GM10248 (cell line): ENCODE results near the gene MRPL24.
"Not testable (repeated sequence)": the region's sequence is repeated elsewhere in the genome, so short reads cannot be mapped to it uniquely, and the experiment has no call there.

Source experiments
- CTCF ChIA-PET: fragments of 300-600 bp; sonication (Branson Sonifier 250); formaldehyde crosslinking; extraction: SDS; loops from one replicate; lab custom pipeline; 2021; ENCODE audit warnings: antibody characterized with exemption; lab: Yijun Ruan, JAX
- POLR2A ChIA-PET: fragments of 350-650 bp; sonication (Branson Sonifier 250); formaldehyde crosslinking; extraction: SDS; loops from one replicate; lab custom pipeline; 2020; ENCODE audit warnings: antibody characterized with exemption; lab: Yijun Ruan, JAX
- DNase-seq: peaks from one replicate; pipeline ENCODE4 v3.0.0; 2012; ENCODE audit errors: extremely low spot score
- CTCF ChIP-seq: IDR thresholded peaks from 2 replicates; pipeline ENCODE4 v1.5.1; 2012; ENCODE audit warnings: mild to moderate bottlenecking, low read depth; ENCODE audit errors: extremely low read depth, missing control alignments, control extremely low read depth

The MRPL24 gene

GRCh38 chr1:156760796-156761104 is 19.9 kb upstream of the MRPL24 start:
- POLR2A ChIA-PET: interaction anchor here (0.7 kb wide), 1 partner anchor 235 kb away, joined by 6 read pairs; no protein-coding TSS in a partner anchor
- CTCF ChIA-PET: interaction anchor here (0.6 to 1.2 kb wide), 2 partner anchors 9 to 206 kb away, joined by 3 read pairs; partner anchors contain the start of gene HDGF
- no peak for TF ChIP-seq CTCF
- no peak for DNase-seq

GRCh38 chr1:156760092-156760795 is 19.4 kb upstream of the MRPL24 start:
- CTCF ChIA-PET: interaction anchor here (0.6 to 1.2 kb wide), 2 partner anchors 9 to 205 kb away, joined by 3 read pairs; partner anchors contain the start of gene HDGF
- DNase-seq: no peak

GRCh38 chr1:156757572-156758253 is 16.8 kb upstream of the MRPL24 start:
- CTCF ChIA-PET: interaction anchor here (3.4 kb wide), 1 partner anchor 31 kb away, joined by 16 read pairs; the partner anchor contains the start of genes ISG20L2 and METTL25B
- POLR2A ChIA-PET: interaction anchor here (0.6 kb wide), 1 partner anchor 823 kb away, joined by 4 read pairs; no protein-coding TSS in a partner anchor

More at GRCh38 chr1:156760092-156760795, 19.4 kb upstream of the MRPL24 start:
- POLR2A ChIA-PET: no interaction called here
- TF ChIP-seq CTCF: no peak

GRCh38 chr1:156756355-156756754 is 15.5 kb upstream of the MRPL24 start:
- no peak for DNase-seq
- ChIA-PET CTCF (interaction anchor here (1.1 to 3.4 kb wide), 8 partner anchors 9 to 104 kb away, joined by 3 to 16 read pairs (median 4); partner anchors contain the start of genes ISG20L2, METTL25B, MRPL24 and PRCC), POLR2A (no interaction called here)
- TF ChIP-seq CTCF: no peak

More at GRCh38 chr1:156757572-156758253, 16.8 kb upstream of the MRPL24 start:
- not testable (repeated sequence) for DNase-seq

- no peak for TF ChIP-seq CTCF
- no peak for DNase-seq
- ChIA-PET CTCF (interaction anchor here (1.2 to 3.4 kb wide), 6 partner anchors 8 to 104 kb away, joined by 3 to 16 read pairs (median 5); partner anchors contain the start of genes ISG20L2, METTL25B, MRPL24 and PRCC), POLR2A (no interaction called here)
Measured at GRCh38 chr1:156755527-156755950, 14.7 kb upstream of the MRPL24 start.

- POLR2A ChIA-PET: no interaction called here
- TF ChIP-seq CTCF: no peak
- no peak for DNase-seq
- CTCF ChIA-PET: interaction anchor here (2.1 kb wide), 1 partner anchor 28 kb away, joined by 7 read pairs; no protein-coding TSS in a partner anchor
Measured at GRCh38 chr1:156754219-156754618, 13.3 kb upstream of the MRPL24 start.
